Body of pancreas (tissue), 4 donors: ENCODE measurements around the gene ALG14. TPM values are rescaled to one million over a fixed set of nuclear protein-coding genes. Genes with fewer than 3 reads are reported as not detected.
A peak's percentile ranks its signal among the peaks of the same experiment; 100 is the strongest.

ENCODE experiments used
- ATAC-seq: fragments of 150-250 bp; one replicate; pipeline ENCODE4 v1.9.1; 2016
- DNase-seq, 4 donors: peaks; one replicate each; pipeline ENCODE4 v3.0.0-alpha.2; 2019
- H3K27ac ChIP-seq, 4 donors: fragments of 200-600 bp; sonication (generic); 1 replicate in 3 of 4; 2 replicates in 1 of 4; pipeline versions ENCODE4 v1.5.1 to v1.6.1; 2016 to 2019; ENCODE audit warnings: mild to moderate bottlenecking in 1 of 4, mixed read lengths in 1 of 4, moderate library complexity in 1 of 4
- H3K27me3 ChIP-seq, 2 donors: fragments of 200-600 bp; sonication (generic); one replicate each; pipeline ENCODE4 v1.6.0; 2016; ENCODE audit warnings: mild to moderate bottlenecking in 1 of 2
- H3K36me3 ChIP-seq, 2 donors: fragments of 200-600 bp; sonication (generic); replicated peaks in 1 of 2; 2 replicates each; pipeline ENCODE4 v1.5.1; 2016; ENCODE audit warnings: low read depth in 2 of 2; ENCODE audit not compliant: insufficient read depth in 1 of 2
- H3K4me1 ChIP-seq: fragments of 200-600 bp; sonication (generic); one replicate; pipeline ENCODE4 v1.6.0; 2016
- H3K4me3 ChIP-seq, 2 donors: fragments of 200-600 bp; sonication (generic); 1 replicate in 1 of 2; 2 replicates in 1 of 2; pipeline ENCODE4 v1.5.1; 2016 to 2019
- H3K9me3 ChIP-seq, 3 donors: fragments of 200-600 bp; sonication (generic); 1 replicate in 2 of 3; 2 replicates in 1 of 3; pipeline ENCODE4 v1.5.1; 2016
- CTCF ChIP-seq, 7 experiments: fragments of 450-650 bp in 4 of 7; fragments of 200-600 bp in 3 of 7; sonication (generic) in 3 of 7; IDR thresholded peaks; one replicate each; pipeline ENCODE4 v1.5.1; 2016 to 2019; ENCODE audit warnings: antibody characterized with exemption in 7 of 7
- POLR2A ChIP-seq, 3 donors: fragments of 450-650 bp; IDR thresholded peaks; one replicate each; pipeline ENCODE4 v1.6.1; 2016; ENCODE audit warnings: antibody characterized with exemption in 3 of 3, mild to moderate bottlenecking in 2 of 3
- WGBS, 2 donors: methylation state at CpG; one replicate each; pipeline ENCODE4 v1.1.5; 2017; 5-methylcytosine and 5-hydroxymethylcytosine counted together
- intact Hi-C: fragments of 100-400 bp; cut with DNase I; formaldehyde crosslinking; loops from one replicate; pipeline ENCODE4 v1.15.1; 2023
- total RNA-seq, 2 donors: library from RNA; depleted of rRNA; stranded (reverse); fragments of >200 nt; gene quantifications; one replicate each; pipeline ENCODE4 v1.1.0, GENCODE V29; 2016

Gene ALG14
- total RNA-seq, 2 donors from 2014 or later, result 0.78 to 0.99 TPM

GRCh38 chr1:94952539-94952938, 120.2 kb downstream of the ALG14 start:
- ATAC-seq, result no peak
- peaks cover 37% of the 10 kb centered on the region for H3K4me1 ChIP-seq
- TF ChIP-seq CTCF (IDR thresholded peaks at IDR 0.05) (no peak), POLR2A (IDR thresholded peaks at IDR 0.05) (no peak)
- 64 to 74% methylated on average over 5 of the region's 5 CpGs for WGBS, 2 donors
- H3K4me3 ChIP-seq, result no peak overlapping the region
- intact Hi-C loops, result no loop called here
- no peaks in the 10 kb centered on the region for H3K27me3 ChIP-seq
- no peaks in the 10 kb centered on the region for H3K36me3 ChIP-seq
- H3K9me3 ChIP-seq, result no peaks in the 10 kb centered on the region
- peak overlapping the region in 1 of 4 donors; percentile 37 for H3K27ac ChIP-seq
- no peak for DNase-seq

GRCh38 chr1:94951509-94952208, 121.1 kb downstream of the ALG14 start:
- TF ChIP-seq CTCF (IDR thresholded peaks at IDR 0.05), result no peak
- TF ChIP-seq POLR2A (IDR thresholded peaks at IDR 0.05), result no peak
- no peak for ATAC-seq
- intact Hi-C loops, result no loop called here
- H3K27me3 ChIP-seq, result no peaks in the 10 kb centered on the region
- no peaks in the 10 kb centered on the region for H3K36me3 ChIP-seq
- WGBS, 2 donors, result 68 to 73% methylated on average over 5 of the region's 5 CpGs
- H3K9me3 ChIP-seq, result no peaks in the 10 kb centered on the region
- H3K27ac ChIP-seq, result peak overlapping the region in 3 of 4 donors; percentile 10 to 52 (median 48)
- no peak overlapping the region for H3K4me3 ChIP-seq
- DNase-seq, result no peak
- H3K4me1 ChIP-seq, result peaks cover 41% of the 10 kb centered on the region

GRCh38 chr1:94951046-94951445, 121.7 kb downstream of the ALG14 start:
- no peak for DNase-seq
- no peak for ATAC-seq
- H3K4me3 ChIP-seq, result no peak overlapping the region
- 74 to 78% methylated on average over 2 of the region's 2 CpGs for WGBS, 2 donors
- intact Hi-C loops, result no loop called here
- H3K27me3 ChIP-seq, result no peaks in the 10 kb centered on the region
- H3K9me3 ChIP-seq, result no peaks in the 10 kb centered on the region
- H3K4me1 ChIP-seq, result peaks cover 41% of the 10 kb centered on the region
- no peak for TF ChIP-seq CTCF (IDR thresholded peaks at IDR 0.05)
- no peak for TF ChIP-seq POLR2A (IDR thresholded peaks at IDR 0.05)
- H3K27ac ChIP-seq, result peak overlapping the region in 2 of 4 donors; percentile 48 to 52
- no peaks in the 10 kb centered on the region for H3K36me3 ChIP-seq

GRCh38 chr1:94949681-94950661, 122.8 kb downstream of the ALG14 start:
- WGBS, 2 donors, result 13 to 14% methylated on average over 4 of the region's 4 CpGs
- Histone ChIP-seq H3K4me3 (no peak overlapping the region), H3K4me1 (peaks cover 35% of the 10 kb centered on the region), H3K27ac (peak overlapping the region; percentile 36 to 61 (median 54)), H3K27me3 (no peaks in the 10 kb centered on the region), H3K36me3 (no peaks in the 10 kb centered on the region), H3K9me3 (no peaks in the 10 kb centered on the region)
- TF ChIP-seq CTCF (IDR thresholded peaks at IDR 0.05), result no peak
- no peak for TF ChIP-seq POLR2A (IDR thresholded peaks at IDR 0.05)
- ATAC-seq (peak; percentile 96), DNase-seq (peak; percentile 57 to 85 (median 72))
- intact Hi-C loops, result no loop called here
